Measurements from ENCODE around the gene CEBPB.

The CEBPB gene

DNA sequence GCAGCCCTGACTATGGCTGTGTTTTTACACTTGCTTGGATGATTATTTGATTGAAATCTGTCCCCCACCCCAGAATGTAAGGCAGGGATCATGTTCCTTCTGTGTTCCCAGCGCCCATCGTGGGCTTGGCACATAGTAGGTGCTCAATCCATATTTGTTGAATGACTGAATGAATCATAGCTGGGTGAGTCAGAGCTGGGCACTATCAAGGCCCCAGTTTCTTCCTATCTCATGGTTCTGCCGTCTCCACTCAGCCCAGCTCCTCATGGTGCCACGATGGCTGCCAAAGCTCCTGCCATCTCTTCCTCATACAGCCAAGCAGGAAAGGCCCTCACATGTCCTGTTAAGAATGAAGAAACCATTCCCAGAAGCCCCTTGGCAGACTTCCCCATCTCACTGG is 29.0 kb downstream of the CEBPB start:
- TF ChIP-seq YY1 (IDR thresholded peaks at IDR 0.05; ENCODE audit: low read depth) (no peak), TAF1 (IDR thresholded peaks at IDR 0.05; ENCODE audit: low read depth) (no peak), EP300 (IDR thresholded peaks at IDR 0.05; ENCODE audit: borderline replicate concordance) (no peak), RAD21 (IDR thresholded peaks at IDR 0.05; ENCODE audit: low read depth) (no peak), CREB1 (IDR thresholded peaks at IDR 0.05; ENCODE audit: low read depth) (no peak), CEBPB (IDR thresholded peaks at IDR 0.05) (no peak), EGR1 (IDR thresholded peaks at IDR 0.05) (no peak), NFIC (IDR thresholded peaks at IDR 0.05) (no peak), FOXM1 (IDR thresholded peaks at IDR 0.05; ENCODE audit: borderline replicate concordance, low read depth) (no peak), ZBTB7A (IDR thresholded peaks at IDR 0.05; ENCODE audit: low read depth) (no peak), TCF12 (IDR thresholded peaks at IDR 0.05; ENCODE audit: low read depth) (no peak), TEAD4 (IDR thresholded peaks at IDR 0.05) (no peak)
- TF ChIP-seq, protein P1, sequence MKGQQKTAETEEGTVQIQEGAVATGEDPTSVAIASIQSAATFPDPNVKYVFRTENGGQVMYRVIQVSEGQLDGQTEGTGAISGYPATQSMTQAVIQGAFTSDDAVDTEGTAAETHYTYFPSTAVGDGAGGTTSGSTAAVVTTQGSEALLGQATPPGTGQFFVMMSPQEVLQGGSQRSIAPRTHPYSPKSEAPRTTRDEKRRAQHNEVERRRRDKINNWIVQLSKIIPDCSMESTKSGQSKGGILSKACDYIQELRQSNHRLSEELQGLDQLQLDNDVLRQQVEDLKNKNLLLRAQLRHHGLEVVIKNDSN (IDR thresholded peaks at IDR 0.05), result no peak
- TF ChIP-seq, protein P2, sequence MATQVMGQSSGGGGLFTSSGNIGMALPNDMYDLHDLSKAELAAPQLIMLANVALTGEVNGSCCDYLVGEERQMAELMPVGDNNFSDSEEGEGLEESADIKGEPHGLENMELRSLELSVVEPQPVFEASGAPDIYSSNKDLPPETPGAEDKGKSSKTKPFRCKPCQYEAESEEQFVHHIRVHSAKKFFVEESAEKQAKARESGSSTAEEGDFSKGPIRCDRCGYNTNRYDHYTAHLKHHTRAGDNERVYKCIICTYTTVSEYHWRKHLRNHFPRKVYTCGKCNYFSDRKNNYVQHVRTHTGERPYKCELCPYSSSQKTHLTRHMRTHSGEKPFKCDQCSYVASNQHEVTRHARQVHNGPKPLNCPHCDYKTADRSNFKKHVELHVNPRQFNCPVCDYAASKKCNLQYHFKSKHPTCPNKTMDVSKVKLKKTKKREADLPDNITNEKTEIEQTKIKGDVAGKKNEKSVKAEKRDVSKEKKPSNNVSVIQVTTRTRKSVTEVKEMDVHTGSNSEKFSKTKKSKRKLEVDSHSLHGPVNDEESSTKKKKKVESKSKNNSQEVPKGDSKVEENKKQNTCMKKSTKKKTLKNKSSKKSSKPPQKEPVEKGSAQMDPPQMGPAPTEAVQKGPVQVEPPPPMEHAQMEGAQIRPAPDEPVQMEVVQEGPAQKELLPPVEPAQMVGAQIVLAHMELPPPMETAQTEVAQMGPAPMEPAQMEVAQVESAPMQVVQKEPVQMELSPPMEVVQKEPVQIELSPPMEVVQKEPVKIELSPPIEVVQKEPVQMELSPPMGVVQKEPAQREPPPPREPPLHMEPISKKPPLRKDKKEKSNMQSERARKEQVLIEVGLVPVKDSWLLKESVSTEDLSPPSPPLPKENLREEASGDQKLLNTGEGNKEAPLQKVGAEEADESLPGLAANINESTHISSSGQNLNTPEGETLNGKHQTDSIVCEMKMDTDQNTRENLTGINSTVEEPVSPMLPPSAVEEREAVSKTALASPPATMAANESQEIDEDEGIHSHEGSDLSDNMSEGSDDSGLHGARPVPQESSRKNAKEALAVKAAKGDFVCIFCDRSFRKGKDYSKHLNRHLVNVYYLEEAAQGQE (IDR thresholded peaks at IDR 0.05; ENCODE audit: low read depth), result no peak
- TF ChIP-seq, protein P3, sequence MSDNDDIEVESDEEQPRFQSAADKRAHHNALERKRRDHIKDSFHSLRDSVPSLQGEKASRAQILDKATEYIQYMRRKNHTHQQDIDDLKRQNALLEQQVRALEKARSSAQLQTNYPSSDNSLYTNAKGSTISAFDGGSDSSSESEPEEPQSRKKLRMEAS (IDR thresholded peaks at IDR 0.05), result no peak

DNA sequence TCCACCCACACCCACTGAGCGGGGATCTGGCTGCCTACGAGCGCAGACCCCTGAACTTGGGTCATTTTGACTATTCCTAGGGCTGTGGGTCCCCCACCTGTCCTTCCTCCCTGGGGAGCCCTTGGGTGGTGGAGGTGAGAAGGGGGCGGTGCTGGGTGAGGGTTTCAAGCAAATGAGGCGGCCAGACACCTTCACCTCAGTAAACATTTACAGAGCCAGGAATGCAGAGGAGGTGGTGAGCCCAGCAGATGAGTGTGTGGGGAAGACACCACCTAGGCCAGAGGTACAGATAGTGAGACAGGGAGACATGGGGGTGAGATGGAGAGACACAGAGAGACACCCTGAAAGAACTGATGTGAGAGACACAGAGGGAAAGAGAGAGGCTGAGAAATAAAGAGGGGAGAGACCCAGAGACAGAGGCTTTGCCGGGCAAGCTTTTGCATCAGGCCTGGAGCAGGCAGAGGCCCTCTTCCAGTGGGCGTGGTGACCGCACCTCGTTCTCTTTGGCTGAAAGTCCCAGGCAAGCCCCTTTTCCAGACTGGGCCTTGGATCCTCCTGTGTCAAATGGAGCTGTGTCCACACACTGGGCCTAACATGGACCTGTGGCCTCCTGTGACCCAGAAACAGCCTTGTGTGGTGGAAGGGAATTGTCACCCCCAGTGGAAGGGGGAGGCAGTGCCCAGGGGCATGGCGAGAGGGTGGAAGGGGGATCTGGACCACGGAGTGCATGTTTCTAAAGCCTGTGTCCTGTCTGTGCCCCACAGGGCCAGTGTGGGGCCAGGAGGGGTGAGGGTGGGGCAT is 29.7 kb downstream of the CEBPB start:
- TF ChIP-seq, protein P1 (IDR thresholded peaks at IDR 0.05), result no peak
- no peak for TF ChIP-seq EP300 (IDR thresholded peaks at IDR 0.05; ENCODE audit: borderline replicate concordance)
- no peak for TF ChIP-seq EGR1 (IDR thresholded peaks at IDR 0.05)
- TF ChIP-seq CREB1 (IDR thresholded peaks at IDR 0.05; ENCODE audit: low read depth), result no peak
- TF ChIP-seq TCF12 (IDR thresholded peaks at IDR 0.05; ENCODE audit: low read depth), result no peak
- no peak for TF ChIP-seq RAD21 (IDR thresholded peaks at IDR 0.05; ENCODE audit: low read depth)
- TF ChIP-seq, protein P3 (IDR thresholded peaks at IDR 0.05), result no peak
- TF ChIP-seq, protein P2 (IDR thresholded peaks at IDR 0.05; ENCODE audit: low read depth), result no peak
- TF ChIP-seq ZBTB7A (IDR thresholded peaks at IDR 0.05; ENCODE audit: low read depth), result no peak
- no peak for TF ChIP-seq YY1 (IDR thresholded peaks at IDR 0.05; ENCODE audit: low read depth)
- no peak for TF ChIP-seq TAF1 (IDR thresholded peaks at IDR 0.05; ENCODE audit: low read depth)
- no peak for TF ChIP-seq FOXM1 (IDR thresholded peaks at IDR 0.05; ENCODE audit: borderline replicate concordance, low read depth)
- TF ChIP-seq TEAD4 (IDR thresholded peaks at IDR 0.05), result no peak
- TF ChIP-seq CEBPB (IDR thresholded peaks at IDR 0.05), result no peak
- TF ChIP-seq NFIC (IDR thresholded peaks at IDR 0.05), result no peak

DNA sequence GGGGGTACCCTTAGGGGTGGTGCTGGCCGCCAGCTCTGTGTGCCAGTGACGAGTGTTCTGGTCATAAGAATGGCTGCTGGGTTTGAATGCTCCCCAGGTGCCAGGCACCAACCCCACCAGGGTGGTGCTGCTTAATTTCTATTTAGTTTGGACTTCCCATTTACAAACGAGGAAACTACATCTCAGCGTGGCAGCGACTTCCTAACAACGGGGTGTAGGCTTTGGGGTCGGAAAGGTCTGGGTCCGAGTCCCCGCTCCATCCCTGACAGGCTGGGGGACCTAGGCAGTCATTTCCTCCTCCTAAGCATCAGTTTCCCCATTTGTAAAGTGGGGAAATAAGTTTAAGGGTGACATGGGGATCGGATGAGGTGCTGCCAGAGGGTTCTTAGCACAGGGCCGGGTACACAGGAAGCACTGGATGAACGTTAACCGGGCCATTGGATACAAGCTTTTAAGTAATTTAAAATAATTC is 30.3 kb downstream of the CEBPB start:
- no peak for TF ChIP-seq RAD21 (IDR thresholded peaks at IDR 0.05; ENCODE audit: low read depth)
- TF ChIP-seq, protein P3 (IDR thresholded peaks at IDR 0.05), result no peak
- no peak for TF ChIP-seq CREB1 (IDR thresholded peaks at IDR 0.05; ENCODE audit: low read depth)
- TF ChIP-seq, protein P2 (IDR thresholded peaks at IDR 0.05; ENCODE audit: low read depth), result no peak
- no peak for TF ChIP-seq CEBPB (IDR thresholded peaks at IDR 0.05)
- TF ChIP-seq TCF12 (IDR thresholded peaks at IDR 0.05; ENCODE audit: low read depth), result no peak
- no peak for TF ChIP-seq TEAD4 (IDR thresholded peaks at IDR 0.05)
- no peak for TF ChIP-seq EP300 (IDR thresholded peaks at IDR 0.05; ENCODE audit: borderline replicate concordance)
- TF ChIP-seq TAF1 (IDR thresholded peaks at IDR 0.05; ENCODE audit: low read depth), result no peak
- no peak for TF ChIP-seq YY1 (IDR thresholded peaks at IDR 0.05; ENCODE audit: low read depth)
- no peak for TF ChIP-seq EGR1 (IDR thresholded peaks at IDR 0.05)
- TF ChIP-seq ZBTB7A (IDR thresholded peaks at IDR 0.05; ENCODE audit: low read depth), result no peak
- TF ChIP-seq, protein P1 (IDR thresholded peaks at IDR 0.05), result no peak

Measured in Ishikawa (cell line).